PC-3 (cell line): ENCODE measurements around the gene INVS.

ENCODE experiments used
- CTCF ChIP-seq: fragments of 300-600 bp; sonication (generic); conservative IDR thresholded peaks from 2 replicates; pipeline ENCODE4 v1.5.1; 2017; ENCODE audit warnings: antibody characterized with exemption, low read depth, mild to moderate bottlenecking, low read length
- EZH2phosphoT487 ChIP-seq: fragments of 300-600 bp; sonication (generic); IDR thresholded peaks from 2 replicates; pipeline ENCODE4 v1.6.1; 2018; ENCODE audit warnings: mild to moderate bottlenecking, antibody characterized with exemption, low read length, borderline replicate concordance

GRCh38 chr9:100290714-100291113 is 191.7 kb downstream of the INVS start:
- TF ChIP-seq CTCF: no peak
- TF ChIP-seq EZH2phosphoT487: no peak
